Measurements from ENCODE around the gene OXT.
A peak's percentile ranks its signal among the peaks of the same experiment; 100 is the strongest.

OXT gene

GRCh38 chr20:3045042-3045815 is 26.2 kb upstream of the OXT start:
- H3K9me3 ChIP-seq (ENCODE audit: control insufficient read depth, insufficient read depth, low read depth, low read length): no peaks in the 10 kb centered on the region
- peak overlapping the region; percentile 97 for H3K27ac ChIP-seq (ENCODE audit: extremely low read depth, low read depth, low read length)
- peaks cover 28 to 35% of the 10 kb centered on the region in 2 experiments for H3K36me3 ChIP-seq (ENCODE audit: control insufficient read depth in 2 of 2, insufficient read depth in 1 of 2, low read length in 2 of 2)
- POLR2A ChIA-PET: interaction anchor here (0.5 to 1.5 kb wide), 10 partner anchors 15 to 1269 kb away, joined by 3 to 4 read pairs (median 3); partner anchors contain the start of genes SLC4A11 and SNRPB
- peaks cover 17% of the 10 kb centered on the region for H3K4me1 ChIP-seq (ENCODE audit: control insufficient read depth, insufficient read depth, low read length)
- peak overlapping the region; percentile 83 for H3K4me3 ChIP-seq (ENCODE audit: low read depth, low read length)
- CTCF ChIA-PET: interaction anchor here (0.5 to 2.6 kb wide), 3 partner anchors 8 to 463 kb away, joined by 3 to 12 read pairs (median 3); no protein-coding TSS in a partner anchor
- no peak for TF ChIP-seq ZNF785 (tag by site-specific recombination; IDR thresholded peaks at IDR 0.05)
- no peak for TF ChIP-seq ZNF169 (tag by site-specific recombination; IDR thresholded peaks at IDR 0.05)
- peak; percentile 28; the same call in 1 of the 2 replicates for TF ChIP-seq KLF9 (tag by site-specific recombination; IDR thresholded peaks at IDR 0.05; ENCODE audit: low read depth)
- TF ChIP-seq ZNF621 (tag by site-specific recombination; IDR thresholded peaks at IDR 0.05): no peak
- no peak for TF ChIP-seq ZNF280D (tag by site-specific recombination; IDR thresholded peaks at IDR 0.05)
- TF ChIP-seq ZNF341 (tag by site-specific recombination; IDR thresholded peaks at IDR 0.05; ENCODE audit: low read depth): peak; percentile 99
- TF ChIP-seq ZNF624 (tag by site-specific recombination; IDR thresholded peaks at IDR 0.05): no peak
- peak; percentile 74; the same call in 1 of the 2 replicates for TF ChIP-seq BCL11B (tag by site-specific recombination; IDR thresholded peaks at IDR 0.05; ENCODE audit: low read depth)
- TF ChIP-seq GLI2 (tag by site-specific recombination; IDR thresholded peaks at IDR 0.05; ENCODE audit: borderline replicate concordance, low read depth): no peak
- no peak for TF ChIP-seq ZNF211 (tag by site-specific recombination; IDR thresholded peaks at IDR 0.05; ENCODE audit: low read depth)
- 0 out of 2 replicates have a peak, but pooled peaks have one; percentile 28 for TF ChIP-seq ZNF501 (tag by site-specific recombination; IDR thresholded peaks at IDR 0.05)
- no peak for TF ChIP-seq ZNF221 (tag by site-specific recombination; IDR thresholded peaks at IDR 0.05; ENCODE audit: borderline replicate concordance)
- TF ChIP-seq ZNF449 (tag by site-specific recombination; IDR thresholded peaks at IDR 0.05): no peak
- TF ChIP-seq ZNF747 (tag by site-specific recombination; IDR thresholded peaks at IDR 0.05): no peak
- 0 out of 2 replicates have a peak, but pooled peaks have one; percentile 1 for TF ChIP-seq ZNF146 (tag by site-specific recombination; IDR thresholded peaks at IDR 0.05)
- TF ChIP-seq ZNF350 (tag by site-specific recombination; IDR thresholded peaks at IDR 0.05): no peak
- TF ChIP-seq PBX3 (CRISPR knock-in tag; IDR thresholded peaks at IDR 0.05): no peak; the same call in 1 of the 2 replicates
- TF ChIP-seq ZNF366 (tag by site-specific recombination; conservative IDR thresholded peaks at IDR 0.05): no peak; the same call in 1 of the 2 replicates
- peak; percentile 29; the same call in 1 of the 2 replicates for TF ChIP-seq ZBTB17 (tag by site-specific recombination; IDR thresholded peaks at IDR 0.05)
- no peak for TF ChIP-seq ZNF239 (tag by site-specific recombination; IDR thresholded peaks at IDR 0.05)
- no peak for TF ChIP-seq ZNF24 (tag by site-specific recombination; IDR thresholded peaks at IDR 0.05)
- TF ChIP-seq BCL11A (tag by site-specific recombination; IDR thresholded peaks at IDR 0.05; ENCODE audit: low read depth): 0 out of 2 replicates have a peak, but pooled peaks have one; percentile 55
- TF ChIP-seq ZNF433 (tag by site-specific recombination; IDR thresholded peaks at IDR 0.05; ENCODE audit: low read depth): no peak
- TF ChIP-seq ZNF398 (tag by site-specific recombination; IDR thresholded peaks at IDR 0.05): peak; percentile 94
- peak; percentile 19; the same call in 1 of the 2 replicates for TF ChIP-seq GFI1B (tag by site-specific recombination; IDR thresholded peaks at IDR 0.05)
- TF ChIP-seq ZNF362 (tag by site-specific recombination; IDR thresholded peaks at IDR 0.05): no peak
- no peak for TF ChIP-seq ZNF114 (tag by site-specific recombination; IDR thresholded peaks at IDR 0.05)
- no peak for TF ChIP-seq OSR2 (tag by site-specific recombination; IDR thresholded peaks at IDR 0.05)
- no peak for TF ChIP-seq ZNF561 (tag by site-specific recombination; IDR thresholded peaks at IDR 0.05; ENCODE audit: borderline replicate concordance)
